ENCODE measurements around the gene CLCN7.

Gene CLCN7

DNA sequence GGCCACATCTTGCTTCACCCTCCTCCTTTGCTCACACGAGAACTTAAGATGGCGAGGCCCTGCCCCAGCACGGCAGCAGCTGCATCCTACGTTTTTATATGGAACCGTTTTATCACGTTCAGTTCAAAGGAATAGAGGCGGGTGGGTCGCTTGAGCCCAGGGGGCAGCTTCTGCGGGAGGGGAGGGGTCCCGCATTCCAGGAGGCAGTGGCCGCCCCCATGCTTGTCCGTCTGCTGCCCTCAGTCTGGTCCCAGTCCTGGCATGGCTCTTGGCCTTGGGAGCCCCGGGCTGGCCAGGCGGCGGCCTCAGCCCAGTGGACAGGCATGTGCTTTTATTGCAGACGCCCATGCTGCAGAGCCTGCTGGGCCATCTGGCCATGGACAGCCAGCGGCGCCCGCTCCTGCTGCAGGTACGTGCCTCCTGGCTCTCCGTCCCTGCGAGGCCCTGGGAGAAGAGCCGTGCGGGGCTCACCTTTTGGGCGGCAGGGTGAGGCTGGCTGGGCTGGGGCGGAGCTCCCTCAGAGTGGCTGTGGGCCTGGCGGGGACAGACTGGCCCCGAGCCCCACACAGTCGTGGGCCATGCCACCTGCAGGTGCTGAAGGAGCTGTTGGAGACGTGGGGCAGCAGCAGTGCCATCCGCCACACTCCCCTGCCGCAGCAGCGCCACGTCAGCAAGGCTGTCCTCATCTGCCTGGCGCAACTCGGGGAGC, 25.1 kb upstream of the CLCN7 start:
- no peaks in the 10 kb centered on the region for H3K4me1 ChIP-seq (ENCODE audit: low read depth, poor library complexity, severe bottlenecking)
- 0 out of 2 replicates have a peak, but pooled peaks cover 4% of the 10 kb centered on the region for H3K79me2 ChIP-seq (ENCODE audit: insufficient read depth, low read depth)
- TF ChIP-seq, protein P1, sequence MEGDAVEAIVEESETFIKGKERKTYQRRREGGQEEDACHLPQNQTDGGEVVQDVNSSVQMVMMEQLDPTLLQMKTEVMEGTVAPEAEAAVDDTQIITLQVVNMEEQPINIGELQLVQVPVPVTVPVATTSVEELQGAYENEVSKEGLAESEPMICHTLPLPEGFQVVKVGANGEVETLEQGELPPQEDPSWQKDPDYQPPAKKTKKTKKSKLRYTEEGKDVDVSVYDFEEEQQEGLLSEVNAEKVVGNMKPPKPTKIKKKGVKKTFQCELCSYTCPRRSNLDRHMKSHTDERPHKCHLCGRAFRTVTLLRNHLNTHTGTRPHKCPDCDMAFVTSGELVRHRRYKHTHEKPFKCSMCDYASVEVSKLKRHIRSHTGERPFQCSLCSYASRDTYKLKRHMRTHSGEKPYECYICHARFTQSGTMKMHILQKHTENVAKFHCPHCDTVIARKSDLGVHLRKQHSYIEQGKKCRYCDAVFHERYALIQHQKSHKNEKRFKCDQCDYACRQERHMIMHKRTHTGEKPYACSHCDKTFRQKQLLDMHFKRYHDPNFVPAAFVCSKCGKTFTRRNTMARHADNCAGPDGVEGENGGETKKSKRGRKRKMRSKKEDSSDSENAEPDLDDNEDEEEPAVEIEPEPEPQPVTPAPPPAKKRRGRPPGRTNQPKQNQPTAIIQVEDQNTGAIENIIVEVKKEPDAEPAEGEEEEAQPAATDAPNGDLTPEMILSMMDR (conservative IDR thresholded peaks at IDR 0.05; ENCODE audit: low read depth, low read length), result no peak
- H4K20me1 ChIP-seq (ENCODE audit: insufficient read depth), result no peaks in the 10 kb centered on the region
- H3K4me2 ChIP-seq, result no peak overlapping the region
- no peak overlapping the region for H3K4me3 ChIP-seq (IDR thresholded peaks at IDR 0.05; ENCODE audit: insufficient read depth, low read depth, low read length)
- H3K9ac ChIP-seq, result no peak overlapping the region
- H3K27ac ChIP-seq, result no peak overlapping the region
- H2AFZ ChIP-seq (ENCODE audit: low read depth), result no peak overlapping the region
- peaks cover 10% of the 10 kb centered on the region; the same call in 1 of the 2 replicates for H3K36me3 ChIP-seq (ENCODE audit: insufficient read depth)
- no peaks in the 10 kb centered on the region for H3K27me3 ChIP-seq (ENCODE audit: insufficient read depth, low read depth)

DNA sequence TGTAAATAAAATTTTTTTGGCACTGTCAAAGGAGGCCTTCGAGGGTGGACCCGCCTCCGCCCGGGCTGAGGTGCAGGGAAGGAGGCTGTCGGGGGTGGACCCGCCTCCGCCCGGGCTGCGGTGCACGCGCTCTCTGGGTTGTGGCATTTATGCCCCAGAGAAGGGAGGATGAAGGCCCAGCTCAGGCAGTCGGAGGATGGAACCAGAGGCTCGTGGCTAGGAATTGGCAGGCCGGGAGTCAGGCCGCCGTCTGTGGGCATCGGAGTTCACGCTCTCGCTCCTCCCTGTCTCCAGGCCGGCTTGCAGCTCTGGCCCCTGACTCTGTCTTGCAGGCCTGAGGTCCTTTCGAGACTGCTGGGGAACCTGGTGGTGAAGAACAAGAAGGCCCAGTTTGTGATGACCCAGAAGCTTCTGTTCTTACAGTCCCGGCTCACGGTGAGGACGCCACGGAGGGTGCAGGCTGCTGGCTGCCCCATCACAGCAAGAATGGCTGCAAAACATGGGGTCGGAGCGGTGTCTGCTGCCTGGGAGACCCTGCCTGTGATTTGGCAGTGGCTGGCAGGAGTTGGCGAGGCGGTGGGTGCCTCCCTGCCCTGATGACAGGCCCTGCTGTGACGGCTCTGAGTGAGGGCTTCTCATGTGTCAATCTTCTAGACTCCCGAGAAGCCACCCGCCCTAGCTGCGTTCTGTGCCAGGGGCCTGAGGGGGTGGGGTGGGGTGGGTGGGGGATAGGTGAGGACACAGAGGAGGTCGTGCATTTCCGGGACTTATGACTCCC, 24.3 kb upstream of the CLCN7 start:
- Histone ChIP-seq H3K79me2 (ENCODE audit: insufficient read depth, low read depth) (peaks cover 12% of the 10 kb centered on the region), H3K27ac (no peak overlapping the region), H2AFZ (ENCODE audit: low read depth) (no peak overlapping the region), H3K4me1 (ENCODE audit: low read depth, poor library complexity, severe bottlenecking) (peaks cover 4% of the 10 kb centered on the region), H3K36me3 (ENCODE audit: insufficient read depth) (peaks cover 10% of the 10 kb centered on the region; the same call in 1 of the 2 replicates), H3K9ac (no peak overlapping the region), H4K20me1 (ENCODE audit: insufficient read depth) (no peaks in the 10 kb centered on the region), H3K4me2 (no peak overlapping the region), H3K4me3 (IDR thresholded peaks at IDR 0.05; ENCODE audit: insufficient read depth, low read depth, low read length) (no peak overlapping the region), H3K27me3 (ENCODE audit: insufficient read depth, low read depth) (no peaks in the 10 kb centered on the region)
- TF ChIP-seq, protein P1 (conservative IDR thresholded peaks at IDR 0.05; ENCODE audit: low read depth, low read length), result no peak

DNA sequence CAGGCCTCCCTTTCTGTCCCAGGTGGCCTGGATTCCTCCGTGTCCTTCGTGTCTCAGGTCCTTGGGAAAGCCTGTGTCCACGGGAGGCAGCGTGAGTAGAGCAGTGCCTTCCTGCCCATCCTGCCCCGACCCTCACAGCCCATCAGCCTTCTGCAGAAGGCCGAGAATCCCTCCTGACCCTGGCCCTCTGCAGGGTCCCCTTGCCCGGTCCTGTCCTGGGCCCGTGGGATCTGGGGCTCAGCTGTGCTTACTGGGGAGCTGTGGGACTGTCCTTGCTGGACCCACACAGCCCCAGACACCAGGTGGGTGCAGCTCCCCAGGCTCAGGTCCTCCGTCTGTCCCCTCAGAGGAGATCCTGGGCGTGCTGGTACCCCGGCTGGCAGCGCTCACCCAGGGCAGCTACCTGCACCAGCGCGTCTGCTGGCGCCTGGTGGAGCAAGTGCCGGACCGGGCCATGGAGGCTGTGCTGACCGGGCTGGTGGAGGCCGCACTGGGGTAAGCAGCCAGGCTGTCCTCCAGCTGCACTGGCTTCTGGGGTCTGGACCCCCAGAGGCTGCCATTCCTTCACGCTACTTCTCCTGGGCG, 22.3 kb upstream of the CLCN7 start:
- TF ChIP-seq, protein P1 (conservative IDR thresholded peaks at IDR 0.05; ENCODE audit: low read depth, low read length), result no peak
- H3K36me3 ChIP-seq (ENCODE audit: insufficient read depth), result peaks cover 10% of the 10 kb centered on the region; the same call in 1 of the 2 replicates
- H3K4me2 ChIP-seq, result no peak overlapping the region
- H3K79me2 ChIP-seq (ENCODE audit: insufficient read depth, low read depth), result peaks cover 20% of the 10 kb centered on the region
- no peaks in the 10 kb centered on the region for H3K27me3 ChIP-seq (ENCODE audit: insufficient read depth, low read depth)
- H3K4me1 ChIP-seq (ENCODE audit: low read depth, poor library complexity, severe bottlenecking), result peaks cover 15% of the 10 kb centered on the region
- no peaks in the 10 kb centered on the region for H4K20me1 ChIP-seq (ENCODE audit: insufficient read depth)
- no peak overlapping the region for H2AFZ ChIP-seq (ENCODE audit: low read depth)
- H3K9ac ChIP-seq, result no peak overlapping the region
- H3K4me3 ChIP-seq (IDR thresholded peaks at IDR 0.05; ENCODE audit: insufficient read depth, low read depth, low read length), result no peak overlapping the region
- no peak overlapping the region for H3K27ac ChIP-seq

DNA sequence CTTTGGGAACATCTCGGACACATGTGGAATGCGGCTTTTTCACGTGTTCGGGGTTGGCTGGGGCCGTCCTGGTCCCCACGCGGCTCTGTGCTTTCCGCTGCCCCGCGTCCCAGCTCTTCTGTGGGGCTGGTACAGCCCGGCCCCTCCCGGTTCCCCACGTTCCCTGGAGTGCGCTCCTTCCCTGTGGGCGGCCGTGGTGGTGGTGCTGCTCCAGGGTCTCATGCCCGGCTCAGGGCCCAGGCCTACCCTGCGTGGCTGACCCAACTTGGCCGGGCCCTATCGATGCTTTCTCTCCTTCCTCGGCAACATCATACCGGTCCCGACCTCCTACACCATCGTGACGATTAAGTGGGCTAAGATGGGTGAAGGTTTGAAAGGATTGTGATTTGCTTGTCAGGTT, 21.6 kb upstream of the CLCN7 start:
- H3K4me3 ChIP-seq (IDR thresholded peaks at IDR 0.05; ENCODE audit: insufficient read depth, low read depth, low read length), result no peak overlapping the region
- H4K20me1 ChIP-seq (ENCODE audit: insufficient read depth), result no peaks in the 10 kb centered on the region
- TF ChIP-seq, protein P1 (conservative IDR thresholded peaks at IDR 0.05; ENCODE audit: low read depth, low read length), result no peak
- H3K9ac ChIP-seq, result no peak overlapping the region
- H3K27ac ChIP-seq, result no peak overlapping the region
- H3K36me3 ChIP-seq (ENCODE audit: insufficient read depth), result peaks cover 4% of the 10 kb centered on the region; the same call in 1 of the 2 replicates
- H3K27me3 ChIP-seq (ENCODE audit: insufficient read depth, low read depth), result no peaks in the 10 kb centered on the region
- peaks cover 20% of the 10 kb centered on the region for H3K79me2 ChIP-seq (ENCODE audit: insufficient read depth, low read depth)
- H3K4me1 ChIP-seq (ENCODE audit: low read depth, poor library complexity, severe bottlenecking), result peaks cover 15% of the 10 kb centered on the region
- H3K4me2 ChIP-seq, result no peak overlapping the region
- no peak overlapping the region for H2AFZ ChIP-seq (ENCODE audit: low read depth)

All from KMS-11 (cell line).